Measurements from ENCODE around the gene LASP1NB.

LASP1NB gene

GRCh38 chr17:38925263-38925995 is at the start of gene LASP1NB:
Gene LASP1NB (plus strand): TSS chr17:38925614.
- TF ChIP-seq POLR2A (IDR thresholded peaks at IDR 0.05; ENCODE audit: low read length): no peak
- no peak for TF ChIP-seq GATA1 (IDR thresholded peaks at IDR 0.05; ENCODE audit: low read depth, low read length)
- no peak for DNase-seq

GRCh38 chr17:38877130-38877851 is 48.1 kb upstream of the LASP1NB start:
- TF ChIP-seq POLR2A (IDR thresholded peaks at IDR 0.05; ENCODE audit: low read length): no peak
- TF ChIP-seq GATA1 (IDR thresholded peaks at IDR 0.05; ENCODE audit: low read depth, low read length): no peak

GRCh38 chr17:38879878-38880665 is 45.3 kb upstream of the LASP1NB start:
- TF ChIP-seq POLR2A (IDR thresholded peaks at IDR 0.05; ENCODE audit: low read length): no peak
- TF ChIP-seq GATA1 (IDR thresholded peaks at IDR 0.05; ENCODE audit: low read depth, low read length): no peak
- peak; percentile 29 to 33 for DNase-seq

More at GRCh38 chr17:38877130-38877851, 48.1 kb upstream of the LASP1NB start:
- DNase-seq: no peak

GRCh38 chr17:38881600-38882191 is 43.7 kb upstream of the LASP1NB start:
- peak; percentile 95 for DNase-seq
- TF ChIP-seq POLR2A (IDR thresholded peaks at IDR 0.05; ENCODE audit: low read length): no peak
- no peak for TF ChIP-seq GATA1 (IDR thresholded peaks at IDR 0.05; ENCODE audit: low read depth, low read length)

- DNase-seq: no peak
- TF ChIP-seq POLR2A (IDR thresholded peaks at IDR 0.05; ENCODE audit: low read length) (no peak), GATA1 (IDR thresholded peaks at IDR 0.05; ENCODE audit: low read depth, low read length) (no peak)
Measured at GRCh38 chr17:38882870-38883269, 42.5 kb upstream of the LASP1NB start.

GRCh38 chr17:38883592-38884526 is 41.6 kb upstream of the LASP1NB start:
- no peak for DNase-seq
- TF ChIP-seq GATA1 (IDR thresholded peaks at IDR 0.05; ENCODE audit: low read depth, low read length) (no peak), POLR2A (IDR thresholded peaks at IDR 0.05; ENCODE audit: low read length) (no peak)

- no peak for DNase-seq
- no peak for TF ChIP-seq GATA1 (IDR thresholded peaks at IDR 0.05; ENCODE audit: low read depth, low read length)
- no peak for TF ChIP-seq POLR2A (IDR thresholded peaks at IDR 0.05; ENCODE audit: low read length)
Measured at GRCh38 chr17:38885044-38885727, 40.2 kb upstream of the LASP1NB start.

GRCh38 chr17:38885728-38886642 is 39.4 kb upstream of the LASP1NB start:
- DNase-seq: no peak
- no peak for TF ChIP-seq POLR2A (IDR thresholded peaks at IDR 0.05; ENCODE audit: low read length)
- TF ChIP-seq GATA1 (IDR thresholded peaks at IDR 0.05; ENCODE audit: low read depth, low read length): no peak

- TF ChIP-seq POLR2A (IDR thresholded peaks at IDR 0.05; ENCODE audit: low read length): no peak
- TF ChIP-seq GATA1 (IDR thresholded peaks at IDR 0.05; ENCODE audit: low read depth, low read length): no peak
- no peak for DNase-seq
Measured at GRCh38 chr17:38886643-38887010, 38.8 kb upstream of the LASP1NB start.

GRCh38 chr17:38888842-38889241 is 36.6 kb upstream of the LASP1NB start:
- TF ChIP-seq GATA1 (IDR thresholded peaks at IDR 0.05; ENCODE audit: low read depth, low read length) (no peak), POLR2A (IDR thresholded peaks at IDR 0.05; ENCODE audit: low read length) (no peak)
- no peak for DNase-seq

GRCh38 chr17:38889745-38890409 is 35.5 kb upstream of the LASP1NB start:
- DNase-seq: no peak
- TF ChIP-seq GATA1 (IDR thresholded peaks at IDR 0.05; ENCODE audit: low read depth, low read length) (no peak), POLR2A (IDR thresholded peaks at IDR 0.05; ENCODE audit: low read length) (no peak)

All from erythroblast (primary cell).